Neuronal stem cell (in vitro differentiated cells): ENCODE results near the gene OSBPL2.

ENCODE experiments used
- DNase-seq: peaks from one replicate; pipeline ENCODE4 v3.0.0-alpha.2; 2013; ENCODE audit warnings: low spot score
- H2AFZ ChIP-seq: one replicate; pipeline ENCODE4 v1.6.1; 2013; ENCODE audit warnings: mild to moderate bottlenecking, low read length, inconsistent platforms
- H2AK5ac ChIP-seq: 2 replicates; pipeline ENCODE4 v1.6.1; 2013; ENCODE audit warnings: low read depth, mild to moderate bottlenecking, inconsistent platforms, low read length, moderate library complexity, mixed read lengths
- H2BK120ac ChIP-seq: 2 replicates; pipeline ENCODE4 v1.6.1; 2013; ENCODE audit warnings: low read depth, mild to moderate bottlenecking, inconsistent platforms, low read length, moderate library complexity, mixed read lengths
- H2BK12ac ChIP-seq: one replicate; pipeline ENCODE4 v1.6.1; 2013; ENCODE audit warnings: low read length, inconsistent platforms
- H2BK15ac ChIP-seq: 2 replicates; pipeline ENCODE4 v1.6.1; 2013; ENCODE audit warnings: mild to moderate bottlenecking, low read length, inconsistent platforms, mixed read lengths
- H2BK5ac ChIP-seq: one replicate; pipeline ENCODE4 v1.6.1; 2013; ENCODE audit warnings: inconsistent platforms, mild to moderate bottlenecking, low read length, moderate library complexity
- H3K14ac ChIP-seq: one replicate; pipeline ENCODE4 v1.6.1; 2013; ENCODE audit warnings: low read length, inconsistent platforms
- H3K18ac ChIP-seq: 2 replicates; pipeline ENCODE4 v1.6.1; 2013; ENCODE audit warnings: low read length, inconsistent platforms
- H3K23ac ChIP-seq: 2 replicates; pipeline ENCODE4 v1.6.1; 2013; ENCODE audit warnings: low read depth, mild to moderate bottlenecking, mixed read lengths, low read length, inconsistent platforms; ENCODE audit not compliant: poor library complexity
- H3K27ac ChIP-seq: replicated peaks from 3 replicates; pipeline ENCODE4 v1.5.1; 2013; ENCODE audit warnings: low read length, inconsistent platforms
- H3K27me3 ChIP-seq, 3 experiments: 2 replicates each; pipeline ENCODE4 v1.6.1; 2013; ENCODE audit warnings: low read length in 3 of 3, mild to moderate bottlenecking in 2 of 3, inconsistent platforms in 1 of 3, low read depth in 1 of 3, mixed read lengths in 1 of 3, moderate library complexity in 1 of 3; ENCODE audit not compliant: control insufficient read depth in 3 of 3, insufficient read depth in 3 of 3
- H3K36me3 ChIP-seq, 2 donors: replicated peaks in 1 of 2; 2 replicates each; pipeline ENCODE4 v1.6.1; 2013; ENCODE audit warnings: low read length in 2 of 2; ENCODE audit not compliant: control insufficient read depth in 2 of 2, insufficient read depth in 2 of 2
- H3K4ac ChIP-seq: 2 replicates; pipeline ENCODE4 v1.6.1; 2013; ENCODE audit warnings: inconsistent platforms, mild to moderate bottlenecking, low read length, moderate library complexity
- H3K4me1 ChIP-seq, 2 donors: 1 replicate in 1 of 2; 2 replicates in 1 of 2; pipeline ENCODE4 v1.6.1; 2013; ENCODE audit warnings: low read length in 2 of 2, low read depth in 1 of 2; ENCODE audit not compliant: control insufficient read depth in 2 of 2, insufficient read depth in 1 of 2
- H3K4me2 ChIP-seq: one replicate; pipeline ENCODE4 v1.6.1; 2013; ENCODE audit warnings: mild to moderate bottlenecking, low read length, inconsistent platforms; ENCODE audit not compliant: insufficient read depth, poor library complexity, severe bottlenecking
- H3K4me3 ChIP-seq, 2 donors: 2 replicates each; pipeline ENCODE4 v1.5.1; 2013; ENCODE audit warnings: low read length in 2 of 2, mild to moderate bottlenecking in 2 of 2, inconsistent platforms in 1 of 2, moderate library complexity in 1 of 2
- H3K79me1 ChIP-seq: one replicate; pipeline ENCODE4 v1.6.1; 2013; ENCODE audit warnings: low read depth, mild to moderate bottlenecking, inconsistent platforms, low read length, moderate library complexity
- H3K9ac ChIP-seq: one replicate; pipeline ENCODE4 v1.6.1; 2013; ENCODE audit warnings: mild to moderate bottlenecking, low read depth, low read length, inconsistent platforms; ENCODE audit not compliant: poor library complexity
- H3K9me3 ChIP-seq, 2 donors: replicated peaks in 1 of 2; 2 replicates each; pipeline versions ENCODE3 to v1.6.1; 2013; ENCODE audit warnings: low read length in 2 of 2, mild to moderate bottlenecking in 2 of 2, inconsistent platforms in 1 of 2, low read depth in 1 of 2, mixed read lengths in 1 of 2, moderate library complexity in 1 of 2; ENCODE audit not compliant: control insufficient read depth in 2 of 2, insufficient read depth in 1 of 2
- H4K8ac ChIP-seq: one replicate; pipeline ENCODE4 v1.6.1; 2013; ENCODE audit warnings: low read depth, mild to moderate bottlenecking, inconsistent platforms, low read length, moderate library complexity
- H4K91ac ChIP-seq: one replicate; pipeline ENCODE4 v1.6.1; 2013; ENCODE audit warnings: low read length, low read depth, mild to moderate bottlenecking, inconsistent platforms; ENCODE audit not compliant: poor library complexity
- WGBS, 2 donors: extraction: QIAGEN DNeasy Blood & Tissue Kit; methylation state at CpG; one replicate each; pipeline ENCODE4 v1.1.7; 2013; ENCODE audit warnings: missing lambda C conversion rate in 2 of 2, mixed read lengths in 1 of 2; ENCODE audit not compliant: insufficient read length in 2 of 2, insufficient replicate concordance in 1 of 2; ENCODE audit errors: extremely low coverage in 2 of 2; 5-methylcytosine and 5-hydroxymethylcytosine counted together

Gene OSBPL2

GRCh38 chr20:62322492-62323041 lies 84.2 kb downstream of the OSBPL2 start:
- H3K9ac ChIP-seq = no peak overlapping the region
- H2AK5ac ChIP-seq = no peak overlapping the region
- H2BK15ac ChIP-seq = no peak overlapping the region
- H3K14ac ChIP-seq = no peak overlapping the region
- H3K9me3 ChIP-seq = peaks cover 0 to 11% of the 10 kb centered on the region in 2 donors
- no peak overlapping the region for H3K23ac ChIP-seq
- H4K91ac ChIP-seq = no peak overlapping the region
- no peaks in the 10 kb centered on the region for H3K27me3 ChIP-seq
- no peak overlapping the region for H3K18ac ChIP-seq
- no peak overlapping the region for H3K4me2 ChIP-seq
- no peaks in the 10 kb centered on the region for H3K4me1 ChIP-seq
- peaks cover 54 to 68% of the 10 kb centered on the region in 2 donors for H3K36me3 ChIP-seq
- no peak overlapping the region for H2BK12ac ChIP-seq
- no peak overlapping the region for H3K4me3 ChIP-seq
- no peak overlapping the region for H4K8ac ChIP-seq
- H3K27ac ChIP-seq = no peak overlapping the region
- no CpG with 5 or more reads among the region's 16 CpGs for WGBS, 2 donors
- peaks cover 4% of the 10 kb centered on the region for H3K79me1 ChIP-seq
- no peak for DNase-seq
- H2BK120ac ChIP-seq = no peak overlapping the region
- H3K4ac ChIP-seq = no peak overlapping the region
- no peak overlapping the region for H2AFZ ChIP-seq
- H2BK5ac ChIP-seq = no peak overlapping the region

DNA sequence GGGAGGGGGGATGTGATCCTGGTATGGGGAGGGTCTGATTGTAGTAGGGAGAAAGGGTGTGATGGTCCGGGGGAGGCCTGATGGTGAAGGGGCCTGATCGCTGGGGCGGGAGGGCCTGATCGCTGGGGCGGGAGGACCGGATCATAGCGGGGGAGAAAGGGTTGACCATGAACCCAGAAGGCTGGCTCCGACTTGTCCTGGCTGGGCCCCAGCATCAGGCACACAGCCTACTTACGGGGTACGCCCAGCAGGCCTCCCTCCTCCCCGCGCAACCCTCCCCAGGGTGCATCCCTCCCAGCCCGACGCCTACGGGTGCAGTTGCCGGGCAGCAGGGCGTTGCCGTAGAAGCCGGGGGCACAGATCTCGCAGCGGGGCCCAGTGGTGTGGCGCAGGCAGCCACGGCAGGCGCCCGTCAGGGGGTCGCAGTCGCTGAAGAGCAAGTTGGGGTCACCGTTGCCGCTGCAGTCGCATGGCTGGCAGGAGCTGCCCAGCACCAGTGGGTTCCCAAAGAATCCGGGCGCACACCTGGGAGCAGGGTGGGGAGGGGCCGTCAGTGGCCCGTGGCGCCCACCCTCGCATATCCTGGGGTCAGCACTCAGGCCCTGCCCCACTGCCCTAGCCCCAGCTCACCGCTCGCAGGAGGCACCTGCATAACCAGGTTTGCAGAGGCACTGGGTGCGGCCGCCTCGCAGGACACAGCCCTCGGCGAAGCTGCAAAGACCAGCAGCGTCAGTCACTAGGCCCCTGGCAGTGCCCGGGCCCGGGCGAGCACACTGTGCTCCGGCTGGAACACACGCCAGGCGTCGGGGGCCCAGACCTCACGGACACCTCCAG lies 85.0 kb downstream of the OSBPL2 start:
- H2BK5ac ChIP-seq = no peak overlapping the region
- peaks cover 61 to 74% of the 10 kb centered on the region in 2 donors for H3K36me3 ChIP-seq
- no peaks in the 10 kb centered on the region for H3K4me1 ChIP-seq
- H3K9me3 ChIP-seq = peaks cover 0 to 11% of the 10 kb centered on the region in 2 donors
- H4K91ac ChIP-seq = no peak overlapping the region
- H2BK15ac ChIP-seq = no peak overlapping the region
- H3K18ac ChIP-seq = no peak overlapping the region
- H3K14ac ChIP-seq = no peak overlapping the region
- DNase-seq = no peak
- H3K27me3 ChIP-seq = no peaks in the 10 kb centered on the region
- H2BK120ac ChIP-seq = no peak overlapping the region
- no peak overlapping the region for H3K27ac ChIP-seq
- no peak overlapping the region for H2AK5ac ChIP-seq
- H3K79me1 ChIP-seq = peaks cover 4% of the 10 kb centered on the region
- no peak overlapping the region for H2BK12ac ChIP-seq
- H2AFZ ChIP-seq = no peak overlapping the region
- no peak overlapping the region for H4K8ac ChIP-seq
- no CpG with 5 or more reads among the region's 52 CpGs for WGBS, 2 donors
- H3K9ac ChIP-seq = no peak overlapping the region
- no peak overlapping the region for H3K23ac ChIP-seq
- no peak overlapping the region for H3K4ac ChIP-seq
- H3K4me2 ChIP-seq = no peak overlapping the region
- no peak overlapping the region for H3K4me3 ChIP-seq

GRCh38 chr20:62323980-62324906 lies 85.9 kb downstream of the OSBPL2 start:
- H3K36me3 ChIP-seq = peaks cover 64 to 75% of the 10 kb centered on the region in 2 donors
- peaks cover 4% of the 10 kb centered on the region for H3K79me1 ChIP-seq
- DNase-seq = no peak
- H2BK15ac ChIP-seq = no peak overlapping the region
- no peak overlapping the region for H2AFZ ChIP-seq
- H3K4me2 ChIP-seq = no peak overlapping the region
- no peaks in the 10 kb centered on the region for H3K27me3 ChIP-seq
- H2BK5ac ChIP-seq = no peak overlapping the region
- H3K4me3 ChIP-seq = no peak overlapping the region
- no CpG with 5 or more reads among the region's 25 CpGs for WGBS, 2 donors
- no peak overlapping the region for H2BK120ac ChIP-seq
- H4K8ac ChIP-seq = no peak overlapping the region
- no peak overlapping the region for H2AK5ac ChIP-seq
- H3K23ac ChIP-seq = no peak overlapping the region
- H3K27ac ChIP-seq = no peak overlapping the region
- peak overlapping the region; percentile 34 for H3K9ac ChIP-seq
- no peak overlapping the region for H2BK12ac ChIP-seq
- H3K9me3 ChIP-seq = peaks cover 0 to 11% of the 10 kb centered on the region in 2 donors
- H3K4me1 ChIP-seq = no peaks in the 10 kb centered on the region
- no peak overlapping the region for H3K18ac ChIP-seq
- no peak overlapping the region for H4K91ac ChIP-seq
- H3K4ac ChIP-seq = no peak overlapping the region
- H3K14ac ChIP-seq = no peak overlapping the region
